ENCODE data around the gene DRC3.

DNA sequence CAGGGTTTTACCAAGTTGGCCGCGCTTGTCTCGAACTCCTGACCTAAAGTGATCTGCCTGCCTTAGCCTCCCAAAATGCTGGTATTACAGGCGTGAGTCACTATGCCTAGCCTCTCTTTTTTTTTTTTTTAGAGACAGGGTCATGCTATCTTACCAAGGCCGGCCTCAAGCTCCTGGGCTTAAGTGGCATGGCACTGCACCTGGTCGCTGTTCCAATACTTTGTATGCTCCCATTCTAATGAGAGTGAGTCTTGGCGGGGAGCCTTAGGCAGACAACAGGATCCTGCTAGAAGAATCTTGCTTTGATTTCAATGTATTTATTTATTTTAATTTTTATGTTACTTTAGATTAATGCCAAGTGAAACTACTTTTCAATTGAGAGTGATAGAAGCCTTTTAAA, 22.3 kb upstream of the DRC3 start:
- no peak for TF ChIP-seq PAX5 (IDR thresholded peaks at IDR 0.05; ENCODE audit: borderline replicate concordance, low read depth, low read length)
- TF ChIP-seq, protein P1, sequence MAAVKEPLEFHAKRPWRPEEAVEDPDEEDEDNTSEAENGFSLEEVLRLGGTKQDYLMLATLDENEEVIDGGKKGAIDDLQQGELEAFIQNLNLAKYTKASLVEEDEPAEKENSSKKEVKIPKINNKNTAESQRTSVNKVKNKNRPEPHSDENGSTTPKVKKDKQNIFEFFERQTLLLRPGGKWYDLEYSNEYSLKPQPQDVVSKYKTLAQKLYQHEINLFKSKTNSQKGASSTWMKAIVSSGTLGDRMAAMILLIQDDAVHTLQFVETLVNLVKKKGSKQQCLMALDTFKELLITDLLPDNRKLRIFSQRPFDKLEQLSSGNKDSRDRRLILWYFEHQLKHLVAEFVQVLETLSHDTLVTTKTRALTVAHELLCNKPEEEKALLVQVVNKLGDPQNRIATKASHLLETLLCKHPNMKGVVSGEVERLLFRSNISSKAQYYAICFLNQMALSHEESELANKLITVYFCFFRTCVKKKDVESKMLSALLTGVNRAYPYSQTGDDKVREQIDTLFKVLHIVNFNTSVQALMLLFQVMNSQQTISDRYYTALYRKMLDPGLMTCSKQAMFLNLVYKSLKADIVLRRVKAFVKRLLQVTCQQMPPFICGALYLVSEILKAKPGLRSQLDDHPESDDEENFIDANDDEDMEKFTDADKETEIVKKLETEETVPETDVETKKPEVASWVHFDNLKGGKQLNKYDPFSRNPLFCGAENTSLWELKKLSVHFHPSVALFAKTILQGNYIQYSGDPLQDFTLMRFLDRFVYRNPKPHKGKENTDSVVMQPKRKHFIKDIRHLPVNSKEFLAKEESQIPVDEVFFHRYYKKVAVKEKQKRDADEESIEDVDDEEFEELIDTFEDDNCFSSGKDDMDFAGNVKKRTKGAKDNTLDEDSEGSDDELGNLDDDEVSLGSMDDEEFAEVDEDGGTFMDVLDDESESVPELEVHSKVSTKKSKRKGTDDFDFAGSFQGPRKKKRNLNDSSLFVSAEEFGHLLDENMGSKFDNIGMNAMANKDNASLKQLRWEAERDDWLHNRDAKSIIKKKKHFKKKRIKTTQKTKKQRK (IDR thresholded peaks at IDR 0.05; ENCODE audit: low read depth, low read length): no peak
- TF ChIP-seq POLR2AphosphoS5 (IDR thresholded peaks at IDR 0.05; ENCODE audit: low read length): no peak
- TF ChIP-seq MAX (IDR thresholded peaks at IDR 0.05; ENCODE audit: low read depth, low read length): no peak
- TF ChIP-seq MYC (IDR thresholded peaks at IDR 0.05; ENCODE audit: insufficient read depth, insufficient read length, insufficient replicate concordance, low read length, severe bottlenecking): no peak
- no peak for TF ChIP-seq SMARCA5 (IDR thresholded peaks at IDR 0.05)
- TF ChIP-seq CHD1 (IDR thresholded peaks at IDR 0.05; ENCODE audit: low read depth, low read length): no peak
- TF ChIP-seq CTCF (IDR thresholded peaks at IDR 0.05 in 2 of 3, conservative IDR thresholded peaks at IDR 0.05 in 1 of 3; ENCODE audit: control insufficient read depth in 2 of 3, extremely low read depth in 1 of 3, insufficient read depth in 1 of 3, low read depth in 3 of 3, low read length in 3 of 3): no peak
- TF ChIP-seq SUZ12 (IDR thresholded peaks at IDR 0.05; ENCODE audit: unreplicated experiment): no peak
- TF ChIP-seq, protein P2, sequence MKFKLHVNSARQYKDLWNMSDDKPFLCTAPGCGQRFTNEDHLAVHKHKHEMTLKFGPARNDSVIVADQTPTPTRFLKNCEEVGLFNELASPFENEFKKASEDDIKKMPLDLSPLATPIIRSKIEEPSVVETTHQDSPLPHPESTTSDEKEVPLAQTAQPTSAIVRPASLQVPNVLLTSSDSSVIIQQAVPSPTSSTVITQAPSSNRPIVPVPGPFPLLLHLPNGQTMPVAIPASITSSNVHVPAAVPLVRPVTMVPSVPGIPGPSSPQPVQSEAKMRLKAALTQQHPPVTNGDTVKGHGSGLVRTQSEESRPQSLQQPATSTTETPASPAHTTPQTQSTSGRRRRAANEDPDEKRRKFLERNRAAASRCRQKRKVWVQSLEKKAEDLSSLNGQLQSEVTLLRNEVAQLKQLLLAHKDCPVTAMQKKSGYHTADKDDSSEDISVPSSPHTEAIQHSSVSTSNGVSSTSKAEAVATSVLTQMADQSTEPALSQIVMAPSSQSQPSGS (IDR thresholded peaks at IDR 0.05; ENCODE audit: low read length): no peak
